Measurements from ENCODE around the gene ADAMTS17.

DNA sequence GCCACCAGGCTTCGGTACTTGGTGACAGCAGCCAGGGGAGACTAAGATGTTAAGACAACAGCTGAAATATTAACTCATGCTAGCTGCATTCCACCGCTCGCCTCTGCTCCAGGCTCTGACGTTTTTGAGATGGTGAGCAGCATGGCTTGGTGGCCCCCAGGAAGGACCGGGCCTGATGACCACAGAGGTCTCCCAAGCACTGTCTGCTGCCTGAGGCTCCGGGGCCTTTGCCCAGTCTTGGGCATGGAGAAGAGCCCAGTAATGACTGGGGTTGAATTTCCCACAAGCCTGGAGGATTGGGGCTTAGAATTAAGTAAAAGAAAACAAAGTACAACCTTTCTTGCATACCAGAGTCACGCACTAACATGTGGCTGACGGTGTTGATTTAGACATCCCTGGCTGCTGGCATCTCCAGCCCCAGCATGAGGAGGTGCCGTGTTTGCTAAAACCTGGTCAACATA is 364.9 kb downstream of the ADAMTS17 start:
- no peak for TF ChIP-seq POLR2A (IDR thresholded peaks at IDR 0.05; ENCODE audit: extremely low read depth, insufficient read length)
- TF ChIP-seq, protein P1, sequence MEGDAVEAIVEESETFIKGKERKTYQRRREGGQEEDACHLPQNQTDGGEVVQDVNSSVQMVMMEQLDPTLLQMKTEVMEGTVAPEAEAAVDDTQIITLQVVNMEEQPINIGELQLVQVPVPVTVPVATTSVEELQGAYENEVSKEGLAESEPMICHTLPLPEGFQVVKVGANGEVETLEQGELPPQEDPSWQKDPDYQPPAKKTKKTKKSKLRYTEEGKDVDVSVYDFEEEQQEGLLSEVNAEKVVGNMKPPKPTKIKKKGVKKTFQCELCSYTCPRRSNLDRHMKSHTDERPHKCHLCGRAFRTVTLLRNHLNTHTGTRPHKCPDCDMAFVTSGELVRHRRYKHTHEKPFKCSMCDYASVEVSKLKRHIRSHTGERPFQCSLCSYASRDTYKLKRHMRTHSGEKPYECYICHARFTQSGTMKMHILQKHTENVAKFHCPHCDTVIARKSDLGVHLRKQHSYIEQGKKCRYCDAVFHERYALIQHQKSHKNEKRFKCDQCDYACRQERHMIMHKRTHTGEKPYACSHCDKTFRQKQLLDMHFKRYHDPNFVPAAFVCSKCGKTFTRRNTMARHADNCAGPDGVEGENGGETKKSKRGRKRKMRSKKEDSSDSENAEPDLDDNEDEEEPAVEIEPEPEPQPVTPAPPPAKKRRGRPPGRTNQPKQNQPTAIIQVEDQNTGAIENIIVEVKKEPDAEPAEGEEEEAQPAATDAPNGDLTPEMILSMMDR (IDR thresholded peaks at IDR 0.05; ENCODE audit: low read depth, low read length): no peak
